Stimulated activated CD8-positive, alpha-beta memory T cell treated with anti-CD3 and anti-CD28 coated beads, Interleukin-2, amount 100 ng/mL, for 1 hour (primary cell): ENCODE results near the gene MYO10.
"Not testable (repeated sequence)": the region's sequence is repeated elsewhere in the genome, so short reads cannot be mapped to it uniquely, and the experiment has no call there.

Source experiments
- DNase-seq, 2 donors: peaks; one replicate each; pipeline ENCODE4 v3.0.0-alpha.2; 2020; ENCODE audit warnings: low read depth in 2 of 2

MYO10 gene

GRCh38 chr5:16936150-16936988, at the start of gene MYO10:
Gene MYO10 (minus strand): TSS chr5:16936288. CDS start chr5:16935808, 480 bp downstream.
- peak in 1 of 2 donors; percentile 14 for DNase-seq

- DNase-seq = not testable (repeated sequence)
These were observed 49.2 kb upstream of the MYO10 start for GRCh38 chr5:16985304-16985703.

GRCh38 chr5:16983972-16984371, 47.9 kb upstream of the MYO10 start:
- DNase-seq = no peak

- no peak for DNase-seq
These were observed 47.0 kb upstream of the MYO10 start for GRCh38 chr5:16983022-16983639.

GRCh38 chr5:16981700-16982099, 45.6 kb upstream of the MYO10 start:
- DNase-seq = no peak

GRCh38 chr5:16980983-16981382, 44.9 kb upstream of the MYO10 start:
- DNase-seq = no peak

GRCh38 chr5:16978296-16978695, 42.2 kb upstream of the MYO10 start:
- DNase-seq = no peak

GRCh38 chr5:16976625-16977008, 40.5 kb upstream of the MYO10 start:
- no peak for DNase-seq

GRCh38 chr5:16975950-16976624, 40.0 kb upstream of the MYO10 start:
- DNase-seq = no peak

GRCh38 chr5:16974981-16975380, 38.9 kb upstream of the MYO10 start:
- no peak for DNase-seq

- DNase-seq = no peak
These were observed 34.7 kb upstream of the MYO10 start for GRCh38 chr5:16970826-16971225.

- no peak for DNase-seq
These were observed 34.2 kb upstream of the MYO10 start for GRCh38 chr5:16970260-16970659.

GRCh38 chr5:16965581-16965980, 29.5 kb upstream of the MYO10 start:
- no peak for DNase-seq

- no peak for DNase-seq
These were observed 27.7 kb upstream of the MYO10 start for GRCh38 chr5:16963821-16964220.

- DNase-seq = no peak
These were observed 25.0 kb upstream of the MYO10 start for GRCh38 chr5:16961131-16961530.

GRCh38 chr5:16957304-16958196, 21.5 kb upstream of the MYO10 start:
- no peak for DNase-seq

- DNase-seq = no peak
These were observed 17.6 kb upstream of the MYO10 start for GRCh38 chr5:16953729-16954128.

- DNase-seq = no peak
These were observed 17.0 kb upstream of the MYO10 start for GRCh38 chr5:16952968-16953671.

- DNase-seq = no peak
These were observed 10.6 kb upstream of the MYO10 start for GRCh38 chr5:16946725-16947124.

GRCh38 chr5:16944816-16945562, 8.9 kb upstream of the MYO10 start:
- DNase-seq = no peak
